GM19468 (cell line): ENCODE data around the gene ANKRD17.
"Not testable (repeated sequence)": the region's sequence is repeated elsewhere in the genome, so short reads cannot be mapped to it uniquely, and the experiment has no call there.

Source experiments
- ATAC-seq: cut with Tn5 transposase; IDR thresholded peaks from one replicate; pipeline ENCODE4 v1.9.1; 2021; ENCODE audit warnings: mild to moderate bottlenecking, moderate library complexity, moderate number of reproducible peaks; ENCODE audit not compliant: unreplicated experiment; ENCODE audit errors: extremely low read depth

ANKRD17 gene

DNA sequence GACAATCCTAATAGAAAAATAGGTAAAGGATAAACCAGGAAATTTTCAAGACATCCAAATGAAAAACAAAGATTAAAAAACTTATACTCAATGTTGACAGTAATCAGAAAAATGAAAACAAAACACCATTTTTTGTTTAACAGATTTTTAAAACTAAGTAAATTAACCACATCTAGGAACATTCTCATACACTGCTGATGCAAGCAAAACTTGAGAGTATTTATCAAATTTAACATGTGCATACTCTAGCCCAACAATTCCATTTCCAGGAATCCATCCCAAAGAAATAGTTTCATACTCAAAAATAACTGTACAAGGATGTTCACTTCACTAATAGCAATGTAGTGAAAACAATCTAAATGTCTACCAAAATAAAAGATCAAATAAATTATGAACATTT is 11.5 kb downstream of the ANKRD17 start:
- no peak for ATAC-seq

DNA sequence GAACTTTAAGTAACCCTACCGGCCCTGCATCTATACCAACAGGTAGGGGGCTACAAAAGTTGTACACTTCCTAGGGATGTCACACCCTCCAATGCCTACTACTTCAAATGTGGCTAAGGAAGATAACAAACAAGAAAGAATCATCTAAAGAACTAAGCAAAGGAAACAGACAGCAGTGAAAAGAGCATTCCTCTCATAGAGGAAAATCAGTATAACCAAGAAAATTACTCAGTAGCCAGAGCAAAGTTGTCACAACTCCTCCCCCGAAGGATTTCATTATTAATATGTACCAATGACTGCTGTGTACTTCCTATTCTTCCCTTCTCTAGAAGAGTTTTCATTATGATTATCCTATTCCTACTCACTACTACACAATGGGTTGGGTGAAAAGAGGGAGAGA is 12.6 kb downstream of the ANKRD17 start:
- no peak for ATAC-seq

DNA sequence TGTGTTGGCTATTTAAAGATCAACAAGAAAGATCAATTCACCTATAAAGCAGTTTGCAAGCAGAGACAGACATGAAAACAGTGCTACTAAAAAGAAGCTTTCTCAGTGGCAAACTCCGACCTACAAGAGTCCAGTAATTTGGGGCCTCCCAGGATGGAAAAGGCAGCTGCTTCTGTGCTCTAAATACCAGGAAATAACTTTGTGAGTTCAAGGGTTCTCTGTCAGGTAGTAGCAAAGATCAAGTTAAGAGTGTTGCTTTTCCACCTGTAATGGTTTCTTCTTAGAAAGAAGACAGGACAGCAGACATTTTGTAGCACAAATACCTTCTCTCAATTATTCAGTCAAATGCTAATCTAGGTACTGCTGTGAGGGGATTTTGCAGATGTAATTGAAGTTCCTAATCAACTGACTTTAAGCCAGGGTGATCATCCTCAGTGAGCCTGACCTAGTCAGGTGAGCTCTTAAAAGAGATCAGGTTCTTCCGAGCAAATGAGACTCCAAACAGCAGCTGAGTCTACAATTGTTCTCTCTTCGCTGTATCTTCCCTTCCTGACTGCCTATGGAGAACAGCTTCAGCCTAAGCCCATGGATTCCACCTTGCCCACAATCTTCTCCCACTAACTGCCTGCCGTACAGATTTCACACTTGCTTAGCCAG is 13.5 kb downstream of the ANKRD17 start:
- ATAC-seq = no peak

DNA sequence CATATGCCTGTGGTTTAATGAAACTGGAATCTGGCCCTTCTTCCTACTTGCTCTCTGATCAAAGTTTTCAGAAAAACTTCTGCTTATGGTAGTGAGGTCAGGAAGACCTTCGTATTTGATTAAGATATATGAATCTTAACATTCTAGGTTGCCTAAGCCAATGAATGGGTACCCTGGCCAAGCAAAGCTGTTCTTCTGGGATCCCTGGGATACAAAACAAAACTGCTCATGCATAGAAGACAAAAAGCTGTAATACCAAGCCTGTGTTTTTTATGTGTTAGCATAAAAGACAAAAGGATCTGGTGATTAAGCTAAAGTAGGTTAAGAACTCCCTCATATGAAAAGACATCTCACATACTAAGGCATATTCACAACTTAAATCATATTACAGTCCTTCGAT is 21.6 kb downstream of the ANKRD17 start:
- ATAC-seq = no peak

DNA sequence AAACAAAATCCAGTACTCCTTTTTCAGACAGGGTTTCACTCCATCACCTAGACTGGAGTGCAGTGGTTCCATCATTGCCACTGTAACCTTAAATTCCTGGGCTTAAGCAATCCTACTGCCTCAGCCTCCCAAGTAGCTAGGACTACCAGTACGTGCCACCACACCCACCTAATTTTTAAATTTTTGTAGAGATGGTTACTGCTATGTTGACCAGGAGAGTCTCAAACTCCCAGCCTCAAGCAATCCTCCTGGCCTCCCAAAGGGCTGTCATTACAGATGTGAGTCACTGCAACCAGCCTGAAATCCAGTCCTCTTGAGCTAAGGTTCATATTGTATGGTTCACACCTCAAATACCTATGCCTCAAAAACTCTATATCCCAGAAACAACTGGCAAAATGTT is 22.4 kb downstream of the ANKRD17 start:
- ATAC-seq = no peak

DNA sequence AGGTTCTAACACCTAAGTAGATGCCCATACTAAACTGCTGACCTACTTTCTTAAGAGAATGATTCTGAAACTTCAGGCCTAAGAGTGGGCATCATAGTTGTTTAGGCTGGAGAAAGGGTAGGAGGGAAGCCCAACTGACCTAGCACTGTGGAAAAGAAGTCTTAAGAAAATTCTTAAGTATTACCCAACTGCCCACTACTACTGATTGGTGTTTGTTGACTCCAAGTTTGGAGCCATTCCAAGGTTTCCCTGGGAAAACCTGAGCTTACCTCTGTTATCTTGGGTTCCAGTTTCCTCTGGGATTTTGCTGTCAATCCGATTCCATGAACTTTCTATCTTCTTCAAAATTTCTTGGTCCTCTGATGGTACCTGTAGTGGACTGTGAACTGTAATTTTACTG is 23.9 kb downstream of the ANKRD17 start:
- no peak for ATAC-seq

DNA sequence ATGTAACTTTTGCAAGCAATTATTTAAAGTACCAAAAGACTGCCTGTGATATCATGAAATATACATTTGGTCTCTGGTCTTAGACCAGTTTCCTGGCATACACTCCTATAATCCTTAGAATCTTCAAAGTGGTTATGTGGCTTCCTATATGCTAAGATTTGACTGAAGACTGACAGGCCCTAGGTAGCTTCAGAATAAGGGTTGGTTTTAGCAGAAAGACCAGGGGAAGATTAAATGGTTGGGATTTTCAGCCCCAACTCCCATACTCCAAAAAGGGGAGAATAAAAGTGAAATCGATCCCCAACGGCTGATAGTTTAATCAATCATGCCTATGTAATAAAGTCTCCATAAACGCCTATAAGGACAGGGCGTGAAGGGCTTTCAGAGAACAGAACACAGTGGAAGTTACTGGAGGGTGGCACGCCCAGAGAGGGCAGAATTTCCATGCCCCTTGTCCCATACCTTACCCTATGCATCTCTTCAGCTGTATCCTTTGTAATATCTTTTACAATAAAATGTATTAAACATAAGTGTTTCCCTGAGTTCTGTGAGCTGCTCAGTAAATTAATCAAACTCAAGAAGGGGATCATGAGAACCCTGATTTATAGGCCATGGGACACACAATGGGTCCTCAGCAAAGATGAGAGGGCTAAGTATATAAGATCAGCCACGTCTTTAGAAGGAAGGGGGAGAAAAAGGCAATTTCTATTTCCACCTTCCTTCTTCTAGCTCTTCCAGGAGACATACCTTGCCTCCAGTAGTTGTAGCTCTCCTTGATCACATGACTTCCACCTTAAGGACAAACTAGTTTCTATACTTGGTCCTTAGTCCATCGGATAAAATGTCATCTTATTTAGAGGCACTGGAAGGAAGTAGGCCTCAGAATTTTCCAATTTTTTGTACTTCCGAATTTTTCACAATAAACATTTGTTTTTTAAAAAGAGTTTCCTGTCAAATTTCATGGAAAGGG is 26.8 kb downstream of the ANKRD17 start:
- no peak for ATAC-seq

DNA sequence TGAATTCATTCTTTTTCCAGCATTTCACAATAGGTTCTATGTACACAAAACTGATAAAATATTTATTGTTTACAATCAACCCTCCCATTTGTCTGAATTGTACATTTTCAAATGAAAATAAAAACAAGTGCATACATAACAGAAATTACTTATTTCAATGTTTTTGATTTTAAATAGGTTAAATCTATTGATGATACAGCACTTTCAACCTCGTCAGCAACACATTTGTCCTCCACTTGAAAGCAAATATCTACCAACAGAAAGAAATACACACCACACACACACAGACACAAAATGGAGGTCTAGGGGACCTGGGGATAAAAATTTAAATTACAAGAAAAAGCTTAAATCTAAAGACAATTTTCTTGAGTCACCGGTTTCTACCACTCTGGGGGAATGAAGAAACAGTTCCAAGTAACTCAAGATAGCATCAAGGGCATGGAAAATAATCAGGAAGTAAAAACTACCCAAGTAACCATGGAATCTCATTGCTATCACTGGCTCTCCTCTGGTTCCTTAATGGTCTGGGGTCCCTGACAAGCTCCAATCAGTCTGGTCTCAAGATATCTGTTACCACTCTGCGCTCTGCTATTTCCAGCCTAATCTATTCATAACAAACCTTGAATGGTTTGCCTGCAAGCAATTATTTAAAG is 27.6 kb downstream of the ANKRD17 start:
- no peak for ATAC-seq

DNA sequence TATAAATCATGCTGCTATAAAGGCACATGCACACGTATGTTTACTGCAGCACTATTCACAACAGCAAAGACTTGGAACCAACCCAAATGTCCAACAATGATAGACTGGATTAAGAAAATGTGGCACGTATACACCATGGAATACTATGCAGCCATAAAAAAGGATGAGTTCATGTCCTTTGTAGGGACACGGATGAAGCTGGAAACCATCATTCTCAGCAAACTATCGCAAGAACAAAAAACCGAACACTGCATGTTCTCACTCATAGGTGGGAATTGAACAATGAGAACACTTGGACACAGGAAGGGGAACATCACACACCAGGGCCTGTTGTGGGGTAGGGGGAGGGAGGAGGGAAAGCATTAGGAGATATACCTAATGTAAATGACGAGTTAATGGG is 29.8 kb downstream of the ANKRD17 start:
- not testable (repeated sequence) for ATAC-seq

DNA sequence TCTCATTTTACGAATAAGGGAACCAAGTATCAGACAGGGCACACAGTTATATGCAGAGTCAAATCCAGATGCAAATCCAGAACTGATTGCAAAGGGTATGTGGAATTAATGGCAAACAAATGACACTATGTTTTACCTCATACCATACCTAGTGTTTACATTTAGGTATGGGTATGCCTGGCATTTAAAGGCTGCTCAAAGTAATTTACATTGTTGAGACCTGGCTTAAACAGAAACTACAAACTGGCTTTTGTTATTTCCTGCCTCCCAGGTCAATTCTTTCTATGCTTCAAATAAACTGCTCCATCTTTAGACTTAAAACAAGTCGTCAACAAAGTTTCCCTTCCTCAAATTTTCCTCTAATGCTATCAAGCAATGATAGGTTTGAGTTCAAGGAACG is 33.7 kb downstream of the ANKRD17 start:
- ATAC-seq = no peak

DNA sequence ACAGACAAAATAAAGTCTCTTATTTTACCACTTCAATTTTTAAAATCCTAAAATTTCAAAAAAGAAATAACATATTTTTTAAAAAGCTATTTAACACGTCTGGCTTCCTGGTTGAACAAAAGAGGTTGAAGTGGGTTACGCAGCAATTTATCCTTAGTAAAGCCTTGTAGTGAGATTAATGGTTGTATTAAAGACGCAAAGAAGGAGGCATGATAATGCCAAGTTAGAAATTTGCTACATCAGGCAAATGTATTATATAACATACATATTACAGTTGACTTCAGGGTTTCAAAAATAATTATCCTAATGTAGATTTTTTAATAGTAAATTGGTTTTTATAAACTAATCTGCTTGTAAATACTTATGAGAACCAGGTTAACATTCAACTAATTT is 35.3 kb downstream of the ANKRD17 start:
- no peak for ATAC-seq

DNA sequence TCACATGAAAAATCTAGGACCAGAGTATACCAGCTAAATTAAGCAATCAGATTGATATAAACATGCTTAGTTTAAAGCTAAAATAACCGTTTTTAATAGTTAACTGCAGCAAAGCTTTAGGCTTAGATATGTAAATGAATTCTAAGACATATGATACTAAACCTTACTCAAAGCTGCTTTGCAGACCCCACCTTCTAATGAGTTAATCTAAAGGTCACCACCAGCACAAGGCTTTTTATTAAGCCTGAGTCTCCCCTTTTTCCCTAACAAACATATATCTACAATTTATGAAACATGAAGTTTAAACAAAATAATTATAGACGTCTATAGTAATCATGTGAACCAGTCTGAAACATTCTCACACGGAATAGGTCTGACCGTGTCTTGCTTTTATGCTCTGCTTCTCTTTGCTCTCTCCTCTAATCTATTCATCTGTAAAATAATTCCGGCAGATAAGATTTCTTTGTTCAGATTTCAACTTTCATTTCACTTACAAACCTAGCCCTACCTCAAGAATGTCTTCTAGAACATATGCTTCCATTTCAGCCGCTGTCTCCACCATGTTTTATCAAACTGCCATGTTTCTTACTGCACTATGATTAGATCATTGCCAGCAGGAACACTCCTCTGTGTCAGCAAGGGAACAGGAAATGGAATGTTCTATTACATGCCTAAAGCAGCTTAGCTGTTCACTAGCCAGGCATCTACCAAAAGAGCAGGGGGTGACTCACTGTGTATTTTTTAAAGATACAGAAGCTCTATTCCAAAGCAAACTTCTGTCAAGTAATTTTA is 35.9 kb downstream of the ANKRD17 start:
- ATAC-seq = peak; percentile 99

DNA sequence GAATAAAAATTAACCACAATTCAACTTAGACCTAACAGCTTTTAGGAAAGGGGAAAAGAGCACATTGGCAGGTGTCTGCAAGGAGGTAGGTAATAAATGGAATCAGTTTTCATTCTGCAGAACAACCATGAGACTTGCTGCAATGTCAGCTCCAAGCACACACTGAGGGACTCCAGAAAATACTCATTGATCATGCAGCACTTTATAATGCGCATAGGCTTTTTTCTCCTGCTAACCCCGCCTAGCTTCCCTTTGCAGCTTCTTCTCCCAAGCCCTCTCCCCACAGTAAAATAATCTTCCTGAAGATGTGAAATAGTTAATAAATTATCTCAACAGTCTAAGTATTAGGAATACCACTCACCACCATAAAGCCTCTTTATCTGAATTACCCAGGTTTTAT is 36.9 kb downstream of the ANKRD17 start:
- ATAC-seq = no peak

DNA sequence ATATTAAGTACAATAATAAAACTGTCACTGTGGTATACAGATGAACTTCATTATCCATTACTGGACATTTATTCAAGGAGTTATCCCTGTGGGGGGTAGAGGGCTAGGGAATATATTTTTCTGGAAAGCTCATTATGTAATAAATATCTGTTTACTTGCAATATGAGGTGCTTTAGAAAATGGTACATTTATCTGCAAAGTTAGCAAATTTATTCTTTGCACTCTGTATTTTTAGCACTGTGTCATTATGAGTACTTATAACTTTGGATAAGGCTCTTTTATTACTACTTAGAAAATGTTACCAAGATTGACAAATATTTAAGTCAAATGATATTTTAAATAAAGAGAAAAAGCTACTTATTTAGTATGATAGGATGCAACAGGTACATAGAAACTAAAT is 37.8 kb downstream of the ANKRD17 start:
- no peak for ATAC-seq

DNA sequence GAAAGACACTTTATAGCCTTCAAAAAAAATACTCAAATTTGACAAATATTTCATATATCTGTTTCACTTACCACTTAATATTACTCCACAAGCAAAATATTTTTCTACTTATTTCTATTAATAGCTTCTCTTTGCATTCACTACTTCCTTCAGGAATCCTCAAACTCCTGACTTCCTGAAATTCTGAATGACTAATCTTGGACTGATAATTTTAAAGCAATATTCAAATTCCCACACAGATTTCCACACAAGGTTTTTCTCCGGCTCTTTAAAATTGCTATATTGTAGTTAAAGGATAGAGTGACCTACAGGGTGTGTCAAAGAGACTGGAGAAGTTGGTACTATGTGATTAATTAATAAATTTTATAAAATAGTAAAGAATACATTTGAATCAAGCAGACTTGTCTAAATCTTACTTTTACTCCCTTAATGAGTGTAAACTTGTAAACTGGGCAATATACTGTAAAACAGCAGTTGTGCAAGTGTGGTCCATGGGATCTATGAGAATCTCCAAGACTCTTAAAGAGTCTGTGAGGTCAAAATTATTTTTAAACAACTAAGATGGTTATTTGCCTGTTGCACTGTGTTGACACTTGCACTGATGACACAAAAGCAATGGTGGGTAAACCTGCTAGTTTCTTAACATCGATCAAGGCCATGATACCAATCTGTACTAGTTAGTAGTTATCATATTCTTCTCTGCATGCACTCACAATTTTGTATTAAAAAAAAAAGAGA is 44.5 kb downstream of the ANKRD17 start:
- ATAC-seq = no peak

DNA sequence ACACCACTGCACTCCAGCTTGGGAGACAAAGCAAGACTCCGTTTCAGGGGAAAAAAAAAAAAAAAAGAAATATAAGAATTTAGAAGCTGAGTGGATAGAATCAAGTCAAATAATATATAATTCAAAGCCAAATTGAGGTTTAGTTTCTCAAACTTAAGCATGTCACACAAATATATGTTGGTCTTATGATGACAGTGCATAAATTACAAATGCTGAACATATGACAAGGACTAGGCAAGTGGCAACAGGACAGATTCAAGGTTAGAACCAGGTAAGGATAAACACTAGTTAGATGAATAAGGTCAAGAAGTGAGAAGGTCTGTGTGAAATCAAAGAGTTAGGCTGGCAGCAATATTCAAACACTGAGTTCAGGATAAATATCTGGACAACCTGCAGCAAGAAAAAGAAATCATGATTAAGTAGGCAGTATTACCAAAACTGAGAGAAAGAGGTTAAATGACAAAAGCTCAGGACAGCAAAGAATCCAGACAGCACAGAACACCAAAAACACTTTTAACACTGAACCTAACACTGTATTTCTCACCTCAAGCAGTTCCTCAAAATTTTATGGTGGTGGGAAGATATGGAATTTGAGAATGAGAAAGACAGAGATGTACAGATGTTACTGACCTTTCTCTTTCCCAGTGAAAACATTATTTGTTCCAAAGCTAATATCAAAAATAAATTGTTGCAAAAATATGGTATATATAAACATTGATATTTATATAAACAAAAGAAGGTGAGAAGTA is 45.4 kb downstream of the ANKRD17 start:
- ATAC-seq = no peak

DNA sequence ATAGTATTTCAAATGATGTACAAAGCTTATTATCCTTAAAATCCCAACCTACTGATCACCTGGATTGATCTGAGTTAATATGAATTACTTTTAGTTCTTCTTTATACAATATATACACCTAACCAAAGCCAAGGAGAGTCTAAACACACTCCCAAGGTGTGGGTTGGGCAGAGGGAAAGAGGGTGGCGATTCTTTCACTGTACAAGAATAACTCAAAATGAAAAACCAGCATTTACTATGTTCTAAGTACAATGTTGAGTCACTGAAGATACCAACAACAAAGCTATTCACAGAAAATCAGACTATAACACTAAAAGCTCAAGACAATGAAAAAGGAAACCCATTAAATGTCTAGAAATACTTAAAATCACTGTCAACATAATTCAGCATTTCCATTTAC is 46.6 kb downstream of the ANKRD17 start:
- no peak for ATAC-seq

DNA sequence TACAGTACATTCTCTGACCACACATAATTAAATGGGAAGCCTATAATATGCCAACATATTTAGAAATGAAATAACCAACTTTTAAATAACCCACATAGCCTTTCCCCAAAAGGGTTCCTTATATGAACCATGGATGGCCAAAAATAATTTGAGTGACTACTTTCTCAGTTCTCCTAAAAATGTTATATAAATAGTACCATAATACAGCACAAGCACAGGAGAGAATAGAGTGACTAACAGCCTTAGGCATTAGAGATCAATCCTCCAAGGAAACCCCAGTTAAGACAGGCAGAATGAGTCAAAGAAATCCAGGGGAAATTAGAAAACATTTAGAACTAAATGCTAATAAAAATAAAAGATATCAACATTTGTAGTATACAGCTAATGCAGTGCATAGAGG is 50.2 kb downstream of the ANKRD17 start:
- no peak for ATAC-seq

DNA sequence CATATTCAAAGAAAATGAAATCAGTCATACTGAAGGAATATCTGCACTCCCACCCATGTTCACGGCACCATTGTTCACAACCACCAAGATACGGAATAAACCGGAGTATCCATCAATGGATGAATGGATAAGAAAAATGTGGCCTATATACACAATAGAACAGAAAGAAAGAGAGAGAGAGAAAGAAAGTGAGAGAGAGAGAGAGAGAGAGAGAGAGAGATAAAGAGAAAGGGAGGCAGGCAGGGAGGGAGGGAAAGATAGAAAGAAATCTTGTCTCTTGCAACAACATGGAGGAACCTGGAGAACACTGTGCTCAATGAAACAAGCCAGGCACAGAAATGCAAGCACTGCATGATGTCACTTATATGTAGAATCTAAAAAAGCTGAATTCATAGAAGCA is 52.4 kb downstream of the ANKRD17 start:
- no peak for ATAC-seq
